ENCODE measurements around the gene RAD51B. TPM values are rescaled to one million over a fixed set of nuclear protein-coding genes. Genes with fewer than 3 reads are reported as not detected.

The RAD51B gene
- total and polyA plus RNA-seq, 2 of the 13 experiments (the other 11 are each of a cell fraction or from before 2014, with no cell fraction given): 7.0 to 9.5 TPM

- in situ Hi-C loops (cut with HindIII; ENCODE audit: extremely low pct_ligation_motif_present, low pct_unique_long_range_greater_than_20kb): loop anchor here (5.0 kb wide), 1 partner anchor 81 kb away; the partner anchor contains the start of gene ZFP36L1
- no peaks in the 10 kb centered on the region for H3K36me3 ChIP-seq (replicated peaks in 1 of 2; ENCODE audit: control insufficient read depth in 1 of 2, insufficient read depth in 2 of 2, low read length in 2 of 2)
- H3K27me3 ChIP-seq (ENCODE audit: control insufficient read depth in 1 of 2, insufficient read depth in 2 of 2, low read length in 2 of 2): 0 out of 5 replicates have a peak, but pooled peaks cover 0 to 5% of the 10 kb centered on the region in 2 experiments
- no TSS peak for BruUV-seq (replicated peaks)
- H3K4me2 ChIP-seq (ENCODE audit: low read depth, low read length): no peak overlapping the region
- H3K9me3 ChIP-seq (ENCODE audit: low read length): no peaks in the 10 kb centered on the region
- POLR2A ChIA-PET: no interaction called here
- FAIRE-seq (no peak), DNase-seq (ENCODE audit: low spot score) (no peak), ATAC-seq (no peak)
- intact Hi-C loops (cut with micrococcal nuclease; ENCODE audit: unreplicated experiment): loop anchor here (10.0 kb wide), 1 partner anchor 767 kb away; no protein-coding TSS in a partner anchor
- no peaks in the 10 kb centered on the region for H4K20me1 ChIP-seq (ENCODE audit: insufficient read depth, low read length)
- no peak overlapping the region for H3K9ac ChIP-seq (ENCODE audit: insufficient read depth, low read depth, low read length)
- TF ChIP-seq MAFF (IDR thresholded peaks at IDR 0.05; ENCODE audit: low read depth, low read length): peak; percentile 75
- TF ChIP-seq NFE2L1 (CRISPR knock-in tag; IDR thresholded peaks at IDR 0.05; ENCODE audit: borderline replicate concordance): no peak
- peak; percentile 76 to 84 for TF ChIP-seq MAFK (conservative IDR thresholded peaks at IDR 0.05 in 1 of 2, IDR thresholded peaks at IDR 0.05 in 1 of 2; ENCODE audit: low read length in 2 of 2)
- no peaks in the 10 kb centered on the region for H3K79me2 ChIP-seq (ENCODE audit: insufficient read depth, low read length)
- CTCF ChIA-PET (ENCODE audit: low intra/inter-chr PET ratio, low total read pairs): no interaction called here
- no peak overlapping the region for H3K4me3 ChIP-seq (replicated peaks in 1 of 3; ENCODE audit: insufficient read depth in 1 of 3, low read depth in 2 of 3, low read length in 3 of 3)
- peaks cover 46% of the 10 kb centered on the region for H3K4me1 ChIP-seq (ENCODE audit: insufficient read depth, low read length)
- H2AFZ ChIP-seq (ENCODE audit: low read length): no peak overlapping the region
- WGBS (ENCODE audit: low lambda C conversion rate): 62% methylated on average over 7 of the region's 9 CpGs
- no peak overlapping the region for H3K27ac ChIP-seq (ENCODE audit: extremely low read length, insufficient read depth, low read length)
These were observed 892.2 kb downstream of the RAD51B start for GRCh38 chr14:68711561-68712309.

GRCh38 chr14:68712703-68713370, 893.3 kb downstream of the RAD51B start:
- ATAC-seq: no peak
- no peaks in the 10 kb centered on the region for H3K79me2 ChIP-seq (ENCODE audit: insufficient read depth, low read length)
- H3K27ac ChIP-seq (ENCODE audit: extremely low read length, insufficient read depth, low read length): no peak overlapping the region
- H3K4me1 ChIP-seq (ENCODE audit: insufficient read depth, low read length): peaks cover 57% of the 10 kb centered on the region
- no peaks in the 10 kb centered on the region for H3K36me3 ChIP-seq (replicated peaks in 1 of 2; ENCODE audit: control insufficient read depth in 1 of 2, insufficient read depth in 2 of 2, low read length in 2 of 2)
- H3K27me3 ChIP-seq (ENCODE audit: control insufficient read depth in 1 of 2, insufficient read depth in 2 of 2, low read length in 2 of 2): 0 out of 5 replicates have a peak, but pooled peaks cover 0 to 1% of the 10 kb centered on the region in 2 experiments
- no peaks in the 10 kb centered on the region for H3K9me3 ChIP-seq (ENCODE audit: low read length)
- no peak for DNase-seq (ENCODE audit: low spot score)
- TF ChIP-seq ZNF639 (CRISPR knock-in tag; conservative IDR thresholded peaks at IDR 0.05): no peak
- TF ChIP-seq ZNF780A (CRISPR knock-in tag; IDR thresholded peaks at IDR 0.05): no peak
- TF ChIP-seq NR3C1 (CRISPR knock-in tag; IDR thresholded peaks at IDR 0.05): no peak
- TF ChIP-seq ZNF615 (CRISPR knock-in tag; IDR thresholded peaks at IDR 0.05; ENCODE audit: borderline replicate concordance): no peak
- no peak for TF ChIP-seq ZNF512 (CRISPR knock-in tag; IDR thresholded peaks at IDR 0.05)
- no peak overlapping the region for H2AFZ ChIP-seq (ENCODE audit: low read length)
- CTCF ChIA-PET (ENCODE audit: low intra/inter-chr PET ratio, low total read pairs): no interaction called here
- BruUV-seq (replicated peaks): no TSS peak
- no peak for FAIRE-seq
- H3K4me2 ChIP-seq (ENCODE audit: low read depth, low read length): no peak overlapping the region
- H3K4me3 ChIP-seq (replicated peaks in 1 of 3; ENCODE audit: insufficient read depth in 1 of 3, low read depth in 2 of 3, low read length in 3 of 3): no peak overlapping the region
- intact Hi-C loops (cut with micrococcal nuclease; ENCODE audit: unreplicated experiment): loop anchor here (10.0 kb wide), 1 partner anchor 768 kb away; no protein-coding TSS in a partner anchor
- in situ Hi-C loops (cut with HindIII; ENCODE audit: extremely low pct_ligation_motif_present, low pct_unique_long_range_greater_than_20kb): loop anchor here (5.0 kb wide), 1 partner anchor 79 kb away; the partner anchor contains the start of gene ZFP36L1
- POLR2A ChIA-PET: interaction anchor here (5.2 kb wide), 1 partner anchor 78 kb away, joined by 41 read pairs; the partner anchor contains the start of gene ZFP36L1
- WGBS (ENCODE audit: low lambda C conversion rate): 72% methylated on average over 15 of the region's 15 CpGs
- H4K20me1 ChIP-seq (ENCODE audit: insufficient read depth, low read length): no peaks in the 10 kb centered on the region
- H3K9ac ChIP-seq (ENCODE audit: insufficient read depth, low read depth, low read length): no peak overlapping the region

All from HepG2 (cell line).